Neuron (in vitro differentiated cells): Measurements from ENCODE around the gene STK4.

Source experiments
- H2AFZ ChIP-seq: one replicate; pipeline ENCODE4 v1.6.1; 2013; ENCODE audit warnings: low read depth, mild to moderate bottlenecking, inconsistent platforms, low read length, moderate library complexity
- H3K27me3 ChIP-seq: one replicate; pipeline ENCODE4 v1.6.1; 2013; ENCODE audit warnings: low read length; ENCODE audit not compliant: insufficient read depth
- H3K36me3 ChIP-seq: one replicate; pipeline ENCODE4 v1.6.1; 2013; ENCODE audit warnings: low read length; ENCODE audit not compliant: insufficient read depth
- H3K4me1 ChIP-seq: one replicate; pipeline ENCODE4 v1.6.1; 2013; ENCODE audit warnings: low read length; ENCODE audit not compliant: insufficient read depth
- H3K4me3 ChIP-seq: 2 replicates; pipeline ENCODE4 v1.5.1; 2013; ENCODE audit warnings: mild to moderate bottlenecking, low read length, moderate library complexity
- H3K9me3 ChIP-seq: one replicate; pipeline ENCODE4 v1.6.1; 2013; ENCODE audit warnings: low read length

Gene STK4

GRCh38 chr20:44966030-44966961 lies at the start of gene STK4:
TSS of gene STK4 (plus strand) at chr20:44966512. CDS start at chr20:44966569, 57 bp downstream.
- H3K27me3 ChIP-seq: no peaks in the 10 kb centered on the region
- H3K4me3 ChIP-seq: peak within 1 kb of the TSS; percentile 67
- no peaks in the 10 kb centered on the region for H3K36me3 ChIP-seq
- H3K4me1 ChIP-seq: peaks cover 8% of the 10 kb centered on the region
- no peaks in the 10 kb centered on the region for H3K9me3 ChIP-seq
- peak within 1 kb of the TSS; percentile 97 for H2AFZ ChIP-seq

- Histone ChIP-seq H2AFZ (no peak overlapping the region), H3K4me1 (no peaks in the 10 kb centered on the region), H3K9me3 (no peaks in the 10 kb centered on the region), H3K36me3 (no peaks in the 10 kb centered on the region), H3K4me3 (no peak overlapping the region), H3K27me3 (no peaks in the 10 kb centered on the region)
Observed at GRCh38 chr20:44916586-44916985, 49.7 kb upstream of the STK4 start.

DNA sequence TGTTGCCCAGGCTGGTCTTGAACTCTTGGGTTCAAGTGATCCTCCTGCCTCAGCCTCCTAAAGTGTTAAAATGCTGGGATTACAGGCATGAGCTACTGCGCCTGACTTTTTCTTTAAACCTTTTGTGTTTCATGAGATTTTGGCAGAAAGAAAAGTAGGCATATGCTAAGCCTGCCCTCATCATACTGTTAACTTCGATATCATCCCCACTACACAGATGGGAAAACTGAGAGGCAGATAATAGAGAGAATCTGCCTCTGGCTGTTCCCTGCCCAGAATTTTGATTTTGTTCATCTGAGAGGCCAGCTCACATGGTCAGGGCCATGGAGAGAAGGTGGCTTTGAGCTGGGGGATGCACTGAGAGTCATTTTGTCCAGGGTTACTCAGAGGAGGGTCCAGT lies 48.9 kb upstream of the STK4 start:
- no peak overlapping the region for H2AFZ ChIP-seq
- H3K27me3 ChIP-seq: no peaks in the 10 kb centered on the region
- no peaks in the 10 kb centered on the region for H3K36me3 ChIP-seq
- H3K9me3 ChIP-seq: no peaks in the 10 kb centered on the region
- no peaks in the 10 kb centered on the region for H3K4me1 ChIP-seq
- no peak overlapping the region for H3K4me3 ChIP-seq

DNA sequence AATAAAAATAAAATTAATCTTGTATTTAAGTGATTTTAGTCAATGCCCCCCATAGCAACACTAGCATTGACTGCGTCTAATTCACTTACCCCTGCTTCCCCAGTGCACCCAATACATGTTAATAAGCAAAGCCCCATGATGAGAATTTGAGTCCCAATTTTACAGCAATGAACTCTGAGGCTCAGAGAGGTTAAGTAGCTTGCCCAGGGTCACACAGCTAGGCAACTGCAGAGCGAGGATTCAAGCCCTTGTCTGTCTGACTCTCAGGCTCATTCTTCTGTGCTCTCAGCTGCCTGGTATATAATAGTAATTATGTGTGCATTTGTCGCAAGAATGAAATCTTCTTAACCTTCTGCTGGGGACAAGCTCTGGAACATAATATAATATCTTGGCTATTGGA lies 48.0 kb upstream of the STK4 start:
- no peaks in the 10 kb centered on the region for H3K4me1 ChIP-seq
- H3K27me3 ChIP-seq: no peaks in the 10 kb centered on the region
- H3K4me3 ChIP-seq: no peak overlapping the region
- no peaks in the 10 kb centered on the region for H3K9me3 ChIP-seq
- no peaks in the 10 kb centered on the region for H3K36me3 ChIP-seq
- H2AFZ ChIP-seq: no peak overlapping the region

- Histone ChIP-seq H3K9me3 (no peaks in the 10 kb centered on the region), H3K4me1 (no peaks in the 10 kb centered on the region), H3K4me3 (no peak overlapping the region), H3K36me3 (no peaks in the 10 kb centered on the region), H2AFZ (no peak overlapping the region), H3K27me3 (no peaks in the 10 kb centered on the region)
Observed at GRCh38 chr20:44918761-44919160, 47.6 kb upstream of the STK4 start.

DNA sequence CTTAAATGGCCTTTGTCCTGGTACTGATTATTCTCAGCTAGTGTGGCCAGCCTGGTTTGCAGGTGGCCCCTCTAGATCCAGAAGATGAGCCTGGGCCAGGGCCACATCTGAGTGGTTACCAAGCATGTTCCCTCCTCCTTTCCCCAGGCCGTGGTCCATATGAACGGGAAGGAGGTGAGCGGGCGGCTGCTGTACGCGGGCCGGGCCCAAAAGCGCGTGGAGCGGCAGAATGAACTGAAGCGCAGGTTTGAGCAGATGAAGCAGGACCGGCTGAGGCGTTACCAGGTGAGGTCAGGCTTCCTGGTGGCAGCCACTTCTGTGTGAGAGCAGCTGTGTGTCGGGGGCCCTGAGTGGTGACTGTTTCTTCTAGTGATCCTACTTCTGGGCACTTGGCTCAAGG lies 44.9 kb upstream of the STK4 start:
- Histone ChIP-seq H3K9me3 (no peaks in the 10 kb centered on the region), H3K36me3 (no peaks in the 10 kb centered on the region), H3K4me3 (no peak overlapping the region), H3K4me1 (no peaks in the 10 kb centered on the region), H2AFZ (no peak overlapping the region), H3K27me3 (no peaks in the 10 kb centered on the region)

DNA sequence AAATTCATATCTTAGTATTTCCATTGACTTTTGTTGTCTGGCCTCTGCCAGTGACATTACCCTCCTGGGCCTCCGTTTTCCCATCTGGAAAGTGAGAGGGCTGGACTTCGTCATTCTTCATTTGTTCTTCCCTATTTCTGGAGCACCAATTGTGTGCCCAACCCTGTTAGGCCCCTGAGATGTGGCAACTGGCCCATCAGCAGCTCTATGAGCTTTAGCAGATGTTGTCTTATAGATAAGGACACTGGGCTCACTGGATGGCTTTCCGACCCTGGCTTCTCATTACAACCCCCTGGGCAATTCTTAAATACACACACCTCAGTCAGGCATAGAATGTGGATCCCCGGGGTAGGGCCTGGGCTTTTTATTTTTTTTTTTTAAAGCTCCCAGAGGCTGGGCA lies 41.8 kb upstream of the STK4 start:
- no peaks in the 10 kb centered on the region for H3K27me3 ChIP-seq
- H3K4me1 ChIP-seq: no peaks in the 10 kb centered on the region
- no peaks in the 10 kb centered on the region for H3K9me3 ChIP-seq
- no peaks in the 10 kb centered on the region for H3K36me3 ChIP-seq
- H3K4me3 ChIP-seq: no peak overlapping the region
- H2AFZ ChIP-seq: no peak overlapping the region

DNA sequence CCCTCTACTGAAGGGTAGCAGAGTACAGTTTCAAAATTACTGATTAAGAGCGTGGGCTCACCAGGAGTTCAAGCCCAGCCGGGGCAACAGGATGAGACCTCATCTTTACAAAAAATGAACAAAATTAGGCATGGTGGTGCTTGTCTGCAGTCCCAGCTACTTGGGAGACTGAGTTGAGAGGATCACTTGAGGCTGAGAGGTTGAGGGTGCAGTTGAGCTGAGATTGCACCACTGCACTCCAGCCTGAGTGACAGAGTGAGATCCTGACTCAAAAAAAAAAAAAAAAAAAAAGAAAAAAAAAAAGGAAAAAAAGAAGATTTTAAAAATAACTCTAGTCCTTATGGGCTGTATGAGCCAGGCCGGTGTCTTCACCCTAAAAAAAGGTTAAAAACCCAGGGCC lies 37.7 kb upstream of the STK4 start:
- Histone ChIP-seq H3K4me3 (no peak overlapping the region), H3K36me3 (no peaks in the 10 kb centered on the region), H2AFZ (no peak overlapping the region), H3K4me1 (no peaks in the 10 kb centered on the region), H3K9me3 (no peaks in the 10 kb centered on the region), H3K27me3 (no peaks in the 10 kb centered on the region)

GRCh38 chr20:44930517-44931168 lies 35.7 kb upstream of the STK4 start:
- Histone ChIP-seq H3K9me3 (no peaks in the 10 kb centered on the region), H3K27me3 (no peaks in the 10 kb centered on the region), H2AFZ (no peak overlapping the region), H3K4me3 (no peak overlapping the region), H3K4me1 (no peaks in the 10 kb centered on the region), H3K36me3 (no peaks in the 10 kb centered on the region)

DNA sequence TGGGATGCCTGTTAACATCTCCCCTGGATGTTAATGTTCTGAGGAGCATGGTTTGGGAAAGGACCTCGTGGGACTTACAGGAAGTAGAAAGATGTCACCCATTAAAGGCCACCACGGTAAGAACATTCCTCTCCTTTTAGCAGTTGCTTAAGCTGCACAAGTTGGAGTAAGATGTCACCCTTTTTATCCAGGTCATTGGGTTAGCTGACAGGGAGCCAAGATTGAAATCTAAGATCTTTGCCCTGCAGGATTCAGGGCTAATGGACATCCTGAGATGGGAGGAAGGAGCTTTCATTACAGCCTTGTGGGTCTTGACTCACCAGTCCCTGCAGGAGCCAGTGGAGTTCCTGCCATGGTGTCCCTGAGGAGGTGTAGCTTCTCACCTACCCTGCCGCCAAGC lies 34.4 kb upstream of the STK4 start:
- no peaks in the 10 kb centered on the region for H3K9me3 ChIP-seq
- no peaks in the 10 kb centered on the region for H3K27me3 ChIP-seq
- no peak overlapping the region for H2AFZ ChIP-seq
- no peak overlapping the region for H3K4me3 ChIP-seq
- no peaks in the 10 kb centered on the region for H3K4me1 ChIP-seq
- peaks cover 3% of the 10 kb centered on the region for H3K36me3 ChIP-seq

GRCh38 chr20:44932916-44933315 lies 33.4 kb upstream of the STK4 start:
- no peaks in the 10 kb centered on the region for H3K27me3 ChIP-seq
- H3K4me3 ChIP-seq: no peak overlapping the region
- no peaks in the 10 kb centered on the region for H3K4me1 ChIP-seq
- no peaks in the 10 kb centered on the region for H3K9me3 ChIP-seq
- H3K36me3 ChIP-seq: peaks cover 4% of the 10 kb centered on the region
- H2AFZ ChIP-seq: no peak overlapping the region

DNA sequence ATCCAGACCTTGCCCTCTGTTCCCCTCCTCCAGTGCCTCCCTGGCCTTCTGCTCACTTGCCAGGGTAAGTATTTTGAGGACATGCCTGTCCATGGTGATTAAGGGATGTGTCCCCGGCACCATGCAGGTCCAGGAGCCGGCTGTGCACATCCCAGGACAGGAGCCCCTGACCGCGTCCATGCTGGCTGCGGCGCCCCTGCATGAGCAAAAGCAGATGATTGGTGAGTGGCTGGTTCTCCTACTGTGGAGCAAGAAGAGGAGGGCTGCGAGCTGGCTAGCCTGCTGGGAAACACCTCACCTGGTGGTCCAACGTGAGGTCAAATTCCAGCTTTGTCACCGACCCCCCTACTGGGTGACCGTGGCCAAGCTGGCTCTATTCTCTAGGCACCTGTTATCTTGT lies 29.8 kb upstream of the STK4 start:
- Histone ChIP-seq H3K4me1 (no peaks in the 10 kb centered on the region), H3K9me3 (no peaks in the 10 kb centered on the region), H2AFZ (no peak overlapping the region), H3K36me3 (peaks cover 14% of the 10 kb centered on the region), H3K4me3 (no peak overlapping the region), H3K27me3 (no peaks in the 10 kb centered on the region)

DNA sequence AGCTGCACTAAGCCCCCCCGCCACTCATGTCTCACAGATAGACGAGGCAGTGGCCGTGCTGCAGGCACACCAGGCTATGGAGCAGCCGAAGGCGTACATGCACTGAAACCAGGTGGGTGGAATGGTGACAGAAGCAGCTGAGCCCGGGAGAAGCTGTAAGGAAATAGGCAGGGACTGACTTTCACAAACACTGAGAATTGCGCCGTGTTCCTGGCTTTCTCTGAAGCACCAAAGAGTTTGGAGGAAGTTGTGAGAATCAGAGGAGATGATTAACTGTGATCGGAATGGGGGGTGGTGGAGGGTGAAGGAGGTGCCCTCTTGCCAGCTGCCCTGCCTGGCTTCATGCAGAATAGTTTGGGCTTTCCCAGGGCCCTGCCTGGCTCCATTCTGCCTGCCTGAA lies 27.7 kb upstream of the STK4 start:
- Histone ChIP-seq H2AFZ (no peak overlapping the region), H3K27me3 (no peaks in the 10 kb centered on the region), H3K9me3 (no peaks in the 10 kb centered on the region), H3K4me3 (no peak overlapping the region), H3K4me1 (no peaks in the 10 kb centered on the region), H3K36me3 (peaks cover 29% of the 10 kb centered on the region)
